KOPT-K1 (cell line): ENCODE data around the gene ALKBH2.
A peak's percentile ranks its signal among the peaks of the same experiment; 100 is the strongest.

Source experiments
- H3K27ac ChIP-seq: fragments of 200-600 bp; sonication (generic); 2 replicates; pipeline ENCODE4 v1.5.1; 2016; ENCODE audit warnings: antibody characterized with exemption, mild to moderate bottlenecking, low read depth, low read length; ENCODE audit not compliant: poor library complexity, severe bottlenecking
- H3K36me3 ChIP-seq: fragments of 200-600 bp; sonication (generic); 2 replicates; pipeline ENCODE4 v1.5.1; 2017; ENCODE audit warnings: antibody characterized with exemption, mild to moderate bottlenecking, low read length, moderate library complexity; ENCODE audit not compliant: insufficient read depth
- H3K9me3 ChIP-seq: fragments of 200-600 bp; sonication (generic); 2 replicates; pipeline ENCODE4 v1.5.1; 2017; ENCODE audit warnings: antibody characterized with exemption, low read length, mild to moderate bottlenecking; ENCODE audit not compliant: insufficient read depth, poor library complexity, severe bottlenecking

ALKBH2 gene

GRCh38 chr12:109093022-109093918 is at the start of gene ALKBH2:
TSS of gene ALKBH2 (minus strand) at chr12:109093472. CDS start at chr12:109092786, 686 bp downstream.
- Histone ChIP-seq H3K36me3 (peaks cover 34% of the 10 kb centered on the region), H3K9me3 (no peaks in the 10 kb centered on the region), H3K27ac (peak within 1 kb of the TSS; percentile 55)

- Histone ChIP-seq H3K9me3 (peaks cover 7% of the 10 kb centered on the region), H3K27ac (no peak overlapping the region), H3K36me3 (no peaks in the 10 kb centered on the region)
These were observed 47.3 kb upstream of the ALKBH2 start for GRCh38 chr12:109140560-109140959.

DNA sequence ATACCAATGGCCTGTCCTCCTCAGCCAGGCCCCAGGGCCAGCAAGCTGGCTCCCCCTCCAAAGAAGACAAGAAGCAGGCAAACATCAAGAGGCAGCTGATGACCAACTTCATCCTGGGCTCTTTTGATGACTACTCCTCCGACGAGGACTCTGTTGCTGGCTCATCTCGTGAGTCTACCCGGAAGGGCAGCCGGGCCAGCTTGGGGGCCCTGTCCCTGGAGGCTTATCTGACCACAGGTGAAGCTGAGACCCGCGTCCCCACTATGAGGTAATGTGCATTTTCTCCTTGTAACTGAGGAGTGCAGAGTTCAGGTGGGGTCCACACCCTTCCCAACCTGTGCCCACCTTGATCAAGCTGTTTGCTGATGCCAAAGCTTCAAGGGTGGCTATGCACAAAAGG is 46.5 kb upstream of the ALKBH2 start:
- no peak overlapping the region for H3K27ac ChIP-seq
- H3K9me3 ChIP-seq, result peaks cover 7% of the 10 kb centered on the region
- H3K36me3 ChIP-seq, result no peaks in the 10 kb centered on the region

GRCh38 chr12:109139360-109139759 is 46.1 kb upstream of the ALKBH2 start:
- Histone ChIP-seq H3K27ac (no peak overlapping the region), H3K36me3 (no peaks in the 10 kb centered on the region), H3K9me3 (peaks cover 7% of the 10 kb centered on the region)

DNA sequence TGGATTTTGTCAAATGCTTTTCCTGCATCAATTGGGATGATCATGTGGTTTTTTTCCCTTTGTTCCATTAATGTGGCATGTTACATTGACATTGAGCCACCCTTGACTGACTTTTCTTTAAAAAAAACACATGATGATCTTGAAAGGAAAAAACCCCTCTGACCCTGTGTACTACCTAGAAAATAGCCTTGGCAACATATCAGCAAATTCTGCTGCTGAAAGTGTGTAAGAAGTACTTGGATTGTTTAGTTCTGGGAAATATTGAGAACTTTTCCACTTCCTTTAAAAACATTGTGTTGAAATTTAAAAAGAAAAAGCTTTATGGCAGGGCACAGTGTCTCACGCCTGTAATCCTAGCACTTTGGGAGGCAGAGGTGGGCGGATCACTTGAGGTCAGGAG is 43.8 kb upstream of the ALKBH2 start:
- H3K9me3 ChIP-seq, result peaks cover 7% of the 10 kb centered on the region
- no peaks in the 10 kb centered on the region for H3K36me3 ChIP-seq
- no peak overlapping the region for H3K27ac ChIP-seq

GRCh38 chr12:109134186-109134917 is 41.1 kb upstream of the ALKBH2 start:
- H3K9me3 ChIP-seq, result peaks cover 7% of the 10 kb centered on the region

GRCh38 chr12:109131154-109132050 is 38.1 kb upstream of the ALKBH2 start:
- H3K36me3 ChIP-seq, result no peaks in the 10 kb centered on the region
- H3K27ac ChIP-seq, result no peak overlapping the region
- H3K9me3 ChIP-seq, result peaks cover 7% of the 10 kb centered on the region

More at GRCh38 chr12:109134186-109134917, 41.1 kb upstream of the ALKBH2 start:
- H3K27ac ChIP-seq, result no peak overlapping the region
- H3K36me3 ChIP-seq, result no peaks in the 10 kb centered on the region

DNA sequence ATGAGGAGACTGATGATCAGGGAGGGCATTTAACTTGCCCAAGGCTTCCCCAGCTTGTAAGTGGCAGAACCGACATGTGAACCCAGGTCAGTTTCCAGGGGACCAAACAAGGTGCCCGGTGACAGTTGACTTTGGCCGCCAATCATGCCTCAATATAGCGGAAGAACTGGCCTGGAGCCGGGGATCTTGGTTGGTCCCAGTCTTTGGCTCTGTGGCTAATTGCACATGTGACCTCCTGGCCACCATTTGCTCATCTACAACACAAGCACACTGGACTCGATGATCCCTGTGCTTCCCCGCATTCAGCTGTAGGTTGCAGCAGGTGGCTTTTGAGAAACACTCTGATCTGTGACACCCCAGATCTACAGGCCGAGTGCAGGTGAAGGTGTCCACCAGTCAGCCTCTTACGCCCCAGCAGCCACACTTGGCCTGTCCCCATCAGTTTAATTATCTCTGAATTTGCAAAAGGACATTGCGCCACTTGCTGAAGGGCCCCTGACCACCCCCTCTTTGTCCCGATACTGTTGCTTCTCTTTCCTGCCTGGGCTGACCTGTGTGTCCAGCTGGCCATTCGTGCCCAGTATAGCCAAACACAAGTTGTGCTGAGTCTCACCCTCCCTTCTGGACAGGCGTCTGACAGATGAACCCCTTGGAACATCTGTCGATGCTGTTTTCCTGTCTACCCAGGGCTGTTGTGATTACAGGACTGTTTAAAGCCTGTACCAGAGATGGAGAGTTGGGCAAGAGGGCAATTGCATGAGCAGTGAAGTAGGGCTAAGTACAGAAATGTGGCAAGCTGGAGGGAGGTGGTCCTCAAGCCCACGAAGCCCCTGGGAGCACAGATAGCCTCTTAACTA is 37.3 kb upstream of the ALKBH2 start:
- no peaks in the 10 kb centered on the region for H3K36me3 ChIP-seq
- H3K27ac ChIP-seq, result no peak overlapping the region

DNA sequence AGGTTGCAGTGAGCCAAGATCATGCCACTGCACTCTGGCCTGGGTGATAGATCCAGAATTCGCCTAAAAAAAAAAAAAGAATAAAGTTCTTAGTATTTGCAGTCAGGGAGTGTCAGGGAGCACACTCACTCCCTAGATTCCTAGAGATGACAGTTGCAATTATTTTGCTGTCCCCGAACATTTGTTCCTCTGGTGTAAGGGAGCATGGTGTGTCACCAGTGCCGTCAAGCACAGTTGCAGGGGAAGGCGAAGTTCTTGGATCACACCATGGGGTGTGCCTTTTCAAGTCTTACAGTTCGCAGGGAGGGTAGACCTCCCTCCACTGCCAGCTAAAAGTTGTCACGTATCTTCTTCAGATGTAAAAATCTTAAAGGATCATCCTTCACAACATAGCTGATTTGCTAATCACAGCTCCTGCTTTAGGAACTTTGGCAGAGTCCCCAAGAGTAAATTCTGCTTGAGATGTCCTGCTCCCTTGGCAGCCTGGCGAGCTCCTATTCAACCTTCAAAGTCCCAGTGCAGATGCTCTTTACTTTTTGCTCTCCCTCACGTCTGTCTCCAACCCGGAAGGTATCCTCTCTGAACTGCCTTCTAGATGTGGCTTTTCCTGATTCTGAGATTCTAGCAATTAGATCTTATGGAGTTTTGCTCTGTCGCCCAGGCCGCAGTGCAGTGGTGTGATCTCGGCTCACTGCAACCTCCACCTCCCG is 34.4 kb upstream of the ALKBH2 start:
- Histone ChIP-seq H3K36me3 (no peaks in the 10 kb centered on the region), H3K9me3 (no peaks in the 10 kb centered on the region), H3K27ac (no peak overlapping the region)

More for the DNA sequence above, 37.3 kb upstream of the ALKBH2 start:
- no peaks in the 10 kb centered on the region for H3K9me3 ChIP-seq

GRCh38 chr12:109126784-109127183 is 33.5 kb upstream of the ALKBH2 start:
- no peaks in the 10 kb centered on the region for H3K9me3 ChIP-seq
- no peak overlapping the region for H3K27ac ChIP-seq

GRCh38 chr12:109125791-109126190 is 32.5 kb upstream of the ALKBH2 start:
- H3K9me3 ChIP-seq, result no peaks in the 10 kb centered on the region
- H3K36me3 ChIP-seq, result no peaks in the 10 kb centered on the region
- H3K27ac ChIP-seq, result no peak overlapping the region

More at GRCh38 chr12:109126784-109127183, 33.5 kb upstream of the ALKBH2 start:
- no peaks in the 10 kb centered on the region for H3K36me3 ChIP-seq

GRCh38 chr12:109124878-109125648 is 31.8 kb upstream of the ALKBH2 start:
- no peak overlapping the region for H3K27ac ChIP-seq
- H3K9me3 ChIP-seq, result no peaks in the 10 kb centered on the region

DNA sequence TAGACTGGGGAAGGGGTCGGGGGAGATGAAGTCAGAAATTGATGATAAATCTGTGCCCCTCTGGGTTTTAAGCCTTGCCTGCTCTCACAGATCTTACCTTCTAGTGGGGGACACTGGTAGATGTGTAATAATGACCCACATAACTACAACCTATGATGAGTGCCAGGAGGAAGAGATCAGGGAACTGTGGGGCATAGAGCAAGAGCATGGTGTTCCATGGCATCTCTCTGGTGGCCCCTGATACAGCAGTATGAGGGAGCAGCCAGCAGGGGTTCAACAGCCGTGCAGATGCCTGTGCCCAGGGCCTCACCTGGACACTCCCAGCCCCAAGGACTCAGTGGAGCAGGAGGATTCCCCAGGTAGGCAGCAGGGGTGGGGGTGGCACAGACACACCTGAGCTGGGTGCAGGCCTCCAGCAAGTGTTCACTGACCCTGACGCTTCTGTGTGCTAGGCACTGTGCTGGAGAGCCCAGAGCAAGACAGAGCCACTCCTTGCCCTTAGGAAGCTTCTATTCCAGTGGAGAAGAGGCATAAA is 28.1 kb upstream of the ALKBH2 start:
- no peaks in the 10 kb centered on the region for H3K36me3 ChIP-seq
- no peaks in the 10 kb centered on the region for H3K9me3 ChIP-seq
- no peak overlapping the region for H3K27ac ChIP-seq

More at GRCh38 chr12:109124878-109125648, 31.8 kb upstream of the ALKBH2 start:
- H3K36me3 ChIP-seq, result no peaks in the 10 kb centered on the region
